ENCODE results near the gene IER5L.

- TF ChIP-seq CTCF (IDR thresholded peaks at IDR 0.05 in 4 of 5, conservative IDR thresholded peaks at IDR 0.05 in 1 of 5): no peak
- TF ChIP-seq POLR2A (IDR thresholded peaks at IDR 0.05): no peak
Observed at GRCh38 chr9:129187042-129187441, 9.0 kb upstream of the IER5L start.

Measured in gastrocnemius medialis (tissue), 4 donors.